Diencephalon (tissue), 1 donor: Measurements from ENCODE around the gene PPP4R1. TPM values are rescaled to one million over a fixed set of nuclear protein-coding genes. Genes with fewer than 3 reads are reported as not detected.

ENCODE experiments used
- small RNA-seq: library from RNA; depleted of rRNA; stranded (forward); fragments of <200 nt; gene quantifications from one replicate; pipeline ENCODE3, GENCODE V24; 2014
- total RNA-seq: library from RNA; depleted of rRNA; stranded (reverse); fragments of >200 nt; gene quantifications from one replicate; pipeline ENCODE4 v1.2.3, GENCODE V29; 2014

The PPP4R1 gene, protein sequence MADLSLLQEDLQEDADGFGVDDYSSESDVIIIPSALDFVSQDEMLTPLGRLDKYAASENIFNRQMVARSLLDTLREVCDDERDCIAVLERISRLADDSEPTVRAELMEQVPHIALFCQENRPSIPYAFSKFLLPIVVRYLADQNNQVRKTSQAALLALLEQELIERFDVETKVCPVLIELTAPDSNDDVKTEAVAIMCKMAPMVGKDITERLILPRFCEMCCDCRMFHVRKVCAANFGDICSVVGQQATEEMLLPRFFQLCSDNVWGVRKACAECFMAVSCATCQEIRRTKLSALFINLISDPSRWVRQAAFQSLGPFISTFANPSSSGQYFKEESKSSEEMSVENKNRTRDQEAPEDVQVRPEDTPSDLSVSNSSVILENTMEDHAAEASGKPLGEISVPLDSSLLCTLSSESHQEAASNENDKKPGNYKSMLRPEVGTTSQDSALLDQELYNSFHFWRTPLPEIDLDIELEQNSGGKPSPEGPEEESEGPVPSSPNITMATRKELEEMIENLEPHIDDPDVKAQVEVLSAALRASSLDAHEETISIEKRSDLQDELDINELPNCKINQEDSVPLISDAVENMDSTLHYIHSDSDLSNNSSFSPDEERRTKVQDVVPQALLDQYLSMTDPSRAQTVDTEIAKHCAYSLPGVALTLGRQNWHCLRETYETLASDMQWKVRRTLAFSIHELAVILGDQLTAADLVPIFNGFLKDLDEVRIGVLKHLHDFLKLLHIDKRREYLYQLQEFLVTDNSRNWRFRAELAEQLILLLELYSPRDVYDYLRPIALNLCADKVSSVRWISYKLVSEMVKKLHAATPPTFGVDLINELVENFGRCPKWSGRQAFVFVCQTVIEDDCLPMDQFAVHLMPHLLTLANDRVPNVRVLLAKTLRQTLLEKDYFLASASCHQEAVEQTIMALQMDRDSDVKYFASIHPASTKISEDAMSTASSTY
- total RNA-seq: 145 TPM

DNA sequence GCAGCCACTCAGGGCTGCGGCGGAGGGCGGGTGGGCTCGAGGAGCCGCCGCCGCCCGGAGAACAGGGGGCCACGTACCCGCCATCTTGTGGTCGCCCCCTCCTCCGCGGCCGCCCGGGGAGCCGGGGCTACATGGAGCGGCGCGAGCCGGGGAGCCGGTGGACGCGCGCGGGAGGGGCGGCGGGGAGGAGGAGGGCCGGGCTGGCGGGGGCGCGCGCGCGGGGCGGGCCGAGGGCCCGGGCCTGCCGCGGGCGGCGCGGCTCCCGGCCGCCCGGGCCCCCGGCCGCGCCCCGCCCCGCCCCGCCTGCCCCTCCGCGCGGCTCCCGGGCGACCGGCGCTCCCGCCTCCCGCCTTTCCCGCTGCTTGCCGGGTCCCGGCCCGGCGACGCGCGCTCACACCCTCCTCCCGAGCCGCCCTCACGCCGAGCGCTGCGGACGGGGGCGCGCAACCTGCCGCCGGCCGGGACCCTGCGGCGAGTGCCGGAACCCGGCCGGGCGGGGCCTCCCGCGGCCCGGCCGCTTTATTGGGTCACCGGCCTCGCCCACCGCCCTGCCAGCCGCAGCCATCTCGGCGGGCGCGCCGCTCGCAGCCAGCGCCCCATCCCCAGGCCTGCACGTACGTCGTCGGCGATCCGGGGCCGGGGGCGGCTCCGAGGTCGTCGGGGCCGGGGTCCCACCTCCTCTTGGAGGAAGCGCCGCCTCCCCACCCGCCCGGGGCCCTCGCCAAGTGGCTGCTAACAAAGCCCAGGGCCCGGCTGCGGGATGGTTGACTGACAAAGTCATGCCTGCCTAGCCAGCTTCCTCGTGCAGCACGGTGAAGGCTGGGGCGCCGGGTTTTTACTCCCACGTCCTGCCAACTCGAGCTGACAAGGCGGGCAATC, at the start of gene PPP4R1:
Gene PPP4R1, minus strand, starts transcription at position 159 of the 879 bp plus-strand sequence. Its CDS starts 75 bp downstream, at position 84.

Small RNA genes within 50 kb of the gene (small RNA-seq; reads per million reads assigned to genes)
- gene RNU2-27P (not detected), gene RNU6-903P (not detected)

Other genes starting within 250 kb of the PPP4R1 start
- gene RALBP1, start 139.0 kb downstream of the PPP4R1 start, total RNA-seq: 32.5 TPM
- gene RAB31, start 93.7 kb upstream of the PPP4R1 start, total RNA-seq: 51.2 TPM